SK-N-MC (cell line): ENCODE results near the gene CYSLTR1.

Experiments used
- DNase-seq: peaks from one replicate; pipeline ENCODE4 v3.0.0-alpha.2; 2011; ENCODE audit warnings: low read depth, low spot score
- H3K27ac ChIP-seq: fragments of 200-600 bp; sonication (generic); 2 replicates; pipeline ENCODE4 v1.5.1; 2016; ENCODE audit warnings: mixed run types
- H3K36me3 ChIP-seq: fragments of 200-600 bp; sonication (generic); 2 replicates; pipeline ENCODE4 v1.6.1; 2017; ENCODE audit warnings: antibody characterized with exemption, low read length, mixed read lengths; ENCODE audit not compliant: insufficient read depth
- H3K4me3 ChIP-seq: fragments of 200-600 bp; sonication (generic); 2 replicates; pipeline ENCODE4 v1.5.1; 2016
- H3K9ac ChIP-seq: fragments of 200-600 bp; sonication (generic); 2 replicates; pipeline ENCODE4 v1.8.0; 2017; ENCODE audit warnings: mixed run types, mixed read lengths; ENCODE audit not compliant: insufficient read length
- H3K9me3 ChIP-seq: fragments of 200-600 bp; sonication (generic); 2 replicates; pipeline ENCODE4 v1.6.1; 2017; ENCODE audit warnings: low read depth, mild to moderate bottlenecking, antibody characterized with exemption, low read length, moderate library complexity, mixed read lengths
- EZH2 ChIP-seq: fragments of 200-600 bp; sonication (generic); IDR thresholded peaks from one replicate; pipeline ENCODE4 v1.6.1; 2017; ENCODE audit warnings: antibody characterized with exemption
- FOXP2 ChIP-seq: optimal IDR thresholded peaks from 2 replicates; pipeline ENCODE3; 2011; ENCODE audit warnings: mild to moderate bottlenecking, moderate library complexity; ENCODE audit not compliant: insufficient read depth; ENCODE audit errors: extremely low read length, control extremely low read depth
- POLR2AphosphoS5 ChIP-seq: IDR thresholded peaks from 2 replicates; pipeline ENCODE4 v1.6.1; 2012; ENCODE audit warnings: mild to moderate bottlenecking, low read depth, low read length, borderline replicate concordance

The CYSLTR1 gene, protein sequence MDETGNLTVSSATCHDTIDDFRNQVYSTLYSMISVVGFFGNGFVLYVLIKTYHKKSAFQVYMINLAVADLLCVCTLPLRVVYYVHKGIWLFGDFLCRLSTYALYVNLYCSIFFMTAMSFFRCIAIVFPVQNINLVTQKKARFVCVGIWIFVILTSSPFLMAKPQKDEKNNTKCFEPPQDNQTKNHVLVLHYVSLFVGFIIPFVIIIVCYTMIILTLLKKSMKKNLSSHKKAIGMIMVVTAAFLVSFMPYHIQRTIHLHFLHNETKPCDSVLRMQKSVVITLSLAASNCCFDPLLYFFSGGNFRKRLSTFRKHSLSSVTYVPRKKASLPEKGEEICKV

GRCh38 chrX:78327370-78328086 is at the start of gene CYSLTR1:
Gene CYSLTR1 (minus strand): TSS chrX:78327611. CDS start chrX:78273746, 53,865 bp downstream.
- TF ChIP-seq EZH2 (no peak), POLR2AphosphoS5 (no peak), FOXP2 (no peak)
- no peaks in the 10 kb centered on the region for H3K36me3 ChIP-seq
- H3K27ac ChIP-seq = no peak within 1 kb of the TSS
- H3K9ac ChIP-seq = no peak within 1 kb of the TSS
- no peak within 1 kb of the TSS for H3K4me3 ChIP-seq
- H3K9me3 ChIP-seq = no peaks in the 10 kb centered on the region
- DNase-seq = no peak

- no peak for DNase-seq
- TF ChIP-seq EZH2 = no peak
- no peak for TF ChIP-seq POLR2AphosphoS5
- no peak for TF ChIP-seq FOXP2
- Histone ChIP-seq H3K4me3 (no peak overlapping the region), H3K27ac (no peak overlapping the region), H3K9me3 (no peaks in the 10 kb centered on the region), H3K9ac (no peak overlapping the region), H3K36me3 (no peaks in the 10 kb centered on the region)
Measured at GRCh38 chrX:78377186-78377585, 49.8 kb upstream of the CYSLTR1 start.

DNA sequence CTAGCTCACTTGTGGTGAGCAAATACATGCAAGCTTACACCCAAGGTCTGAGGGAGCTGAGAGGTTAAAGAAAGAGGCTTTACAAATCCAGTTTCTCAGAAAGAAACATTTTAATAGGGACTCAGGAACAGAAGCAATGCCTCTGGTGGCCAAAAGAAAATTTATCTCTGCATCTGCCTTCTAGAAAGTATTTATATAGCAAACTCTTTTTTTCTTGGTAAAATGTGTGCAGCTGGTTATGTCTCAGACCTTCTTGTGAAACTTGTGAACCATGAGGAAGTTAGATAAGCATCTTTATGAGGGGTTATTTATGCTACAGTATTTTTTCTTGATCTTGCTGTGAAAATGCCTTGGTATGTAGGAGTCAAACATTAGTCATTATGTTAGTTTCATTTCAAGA is 48.5 kb upstream of the CYSLTR1 start:
- no peaks in the 10 kb centered on the region for H3K9me3 ChIP-seq
- no peak overlapping the region for H3K4me3 ChIP-seq
- no peak overlapping the region for H3K9ac ChIP-seq
- no peak overlapping the region for H3K27ac ChIP-seq
- no peaks in the 10 kb centered on the region for H3K36me3 ChIP-seq
- TF ChIP-seq POLR2AphosphoS5 = no peak
- TF ChIP-seq EZH2 = no peak
- TF ChIP-seq FOXP2 = no peak
- DNase-seq = no peak

GRCh38 chrX:78366576-78366975 is 39.2 kb upstream of the CYSLTR1 start:
- H3K27ac ChIP-seq = no peak overlapping the region

DNA sequence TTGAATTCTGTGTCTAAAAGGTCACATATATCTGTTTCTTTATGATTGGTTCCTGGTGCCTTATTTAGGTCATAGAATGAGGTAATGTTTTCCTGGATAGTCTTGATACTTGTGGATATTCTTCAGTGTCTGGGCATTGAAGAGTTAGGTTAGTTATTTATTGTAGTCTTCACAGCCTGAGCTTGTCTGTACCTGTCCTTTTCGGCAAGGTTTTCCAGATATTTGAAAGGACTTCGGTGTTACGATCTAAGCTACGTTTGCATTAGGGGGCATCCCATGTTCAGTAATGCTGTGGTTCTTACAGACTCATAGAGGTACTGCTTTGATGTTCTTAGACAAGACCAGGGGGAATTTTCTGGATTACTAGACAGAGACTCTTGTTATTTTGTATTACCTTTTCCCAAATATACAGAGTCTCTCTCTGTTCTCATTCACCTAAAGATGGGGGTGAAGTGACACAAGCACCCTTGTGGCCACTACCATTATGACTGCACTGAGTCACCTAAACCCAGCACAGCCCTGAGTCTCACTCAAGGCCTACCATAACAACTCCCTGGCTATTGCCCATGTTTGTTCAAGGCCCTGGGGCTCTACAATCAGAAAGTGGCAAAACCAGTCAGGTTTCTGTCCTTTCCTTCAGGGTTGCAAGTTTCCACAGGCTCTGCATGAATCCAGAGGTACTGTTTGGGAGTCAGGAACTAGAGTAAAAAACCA is 30.1 kb upstream of the CYSLTR1 start:
- TF ChIP-seq POLR2AphosphoS5 (no peak), FOXP2 (no peak), EZH2 (no peak)
- Histone ChIP-seq H3K4me3 (no peak overlapping the region), H3K9ac (no peak overlapping the region), H3K36me3 (no peaks in the 10 kb centered on the region), H3K27ac (no peak overlapping the region), H3K9me3 (no peaks in the 10 kb centered on the region)
- DNase-seq = no peak

More at GRCh38 chrX:78366576-78366975, 39.2 kb upstream of the CYSLTR1 start:
- no peak overlapping the region for H3K9ac ChIP-seq
- H3K36me3 ChIP-seq = no peaks in the 10 kb centered on the region
- TF ChIP-seq FOXP2 = no peak
- TF ChIP-seq EZH2 = no peak
- TF ChIP-seq POLR2AphosphoS5 = no peak
- H3K4me3 ChIP-seq = no peak overlapping the region
- H3K9me3 ChIP-seq = no peaks in the 10 kb centered on the region
- DNase-seq = no peak

- TF ChIP-seq FOXP2 (no peak), EZH2 (no peak), POLR2AphosphoS5 (no peak)
- Histone ChIP-seq H3K27ac (no peak overlapping the region), H3K9me3 (no peaks in the 10 kb centered on the region), H3K36me3 (no peaks in the 10 kb centered on the region), H3K9ac (no peak overlapping the region), H3K4me3 (no peak overlapping the region)
- no peak for DNase-seq
Measured at GRCh38 chrX:78333521-78333920, 6.1 kb upstream of the CYSLTR1 start.

DNA sequence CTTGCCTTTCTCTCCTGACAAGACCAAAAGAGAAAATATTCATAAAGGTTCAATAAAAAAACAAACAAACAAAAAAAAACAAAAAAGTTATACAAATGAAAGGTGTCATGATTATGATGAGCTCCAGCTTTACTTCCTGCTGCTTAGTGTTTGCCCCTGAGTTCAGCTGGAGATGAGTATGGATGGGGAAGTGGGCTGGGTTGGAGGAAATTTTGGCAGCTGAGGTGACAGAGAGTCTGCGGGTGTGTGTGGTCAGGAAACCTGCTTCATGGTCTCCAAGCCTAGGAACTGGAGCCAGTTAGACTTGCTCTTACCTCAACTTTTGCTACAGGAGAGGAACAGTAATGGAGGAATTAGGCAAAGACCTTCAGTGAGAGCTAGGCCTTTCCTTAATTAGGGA is 4.3 kb upstream of the CYSLTR1 start:
- Histone ChIP-seq H3K36me3 (no peaks in the 10 kb centered on the region), H3K9me3 (no peaks in the 10 kb centered on the region), H3K9ac (no peak overlapping the region), H3K27ac (no peak overlapping the region), H3K4me3 (no peak overlapping the region)
- no peak for DNase-seq
- no peak for TF ChIP-seq EZH2
- no peak for TF ChIP-seq FOXP2
- TF ChIP-seq POLR2AphosphoS5 = no peak

DNA sequence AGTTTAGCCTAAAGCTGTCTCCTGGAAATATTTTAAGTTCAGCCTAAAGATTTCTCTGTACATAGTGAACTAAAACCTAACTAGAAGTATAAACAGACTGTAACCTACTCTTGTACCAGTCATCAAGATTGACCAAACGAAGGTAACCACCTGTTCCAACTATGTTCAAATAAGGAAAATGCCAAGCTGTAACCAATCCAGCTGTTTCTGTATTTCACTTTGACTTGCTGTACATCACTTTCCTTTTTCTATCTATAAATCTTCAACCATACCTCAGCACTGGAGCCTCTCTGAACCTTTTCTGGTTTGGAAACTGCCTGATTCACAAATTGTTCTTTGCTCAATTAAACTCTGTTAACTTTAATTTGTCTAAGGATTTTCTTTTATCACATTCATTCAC is 3.1 kb upstream of the CYSLTR1 start:
- TF ChIP-seq POLR2AphosphoS5 (no peak), FOXP2 (no peak), EZH2 (no peak)
- no peaks in the 10 kb centered on the region for H3K36me3 ChIP-seq
- DNase-seq = no peak

GRCh38 chrX:78330068-78330467 is 2.7 kb upstream of the CYSLTR1 start:
- Histone ChIP-seq H3K36me3 (no peaks in the 10 kb centered on the region), H3K4me3 (no peak overlapping the region), H3K27ac (no peak overlapping the region), H3K9ac (no peak overlapping the region), H3K9me3 (no peaks in the 10 kb centered on the region)
- DNase-seq = no peak
- TF ChIP-seq FOXP2 (no peak), POLR2AphosphoS5 (no peak), EZH2 (no peak)

More for the DNA sequence above, 3.1 kb upstream of the CYSLTR1 start:
- no peak overlapping the region for H3K9ac ChIP-seq
- no peaks in the 10 kb centered on the region for H3K9me3 ChIP-seq
- no peak overlapping the region for H3K4me3 ChIP-seq
- H3K27ac ChIP-seq = no peak overlapping the region
